GM23248 (cell line): ENCODE data around the gene FBXL12. TPM values are rescaled to one million over a fixed set of nuclear protein-coding genes. Genes with fewer than 3 reads are reported as not detected.
"Not testable (repeated sequence)": the region's sequence is repeated elsewhere in the genome, so short reads cannot be mapped to it uniquely, and the experiment has no call there.

ENCODE experiments used
- DNase-seq: peaks from one replicate; pipeline ENCODE4 v3.0.0-alpha.2; 2015
- H2AFZ ChIP-seq: fragments of 200-600 bp; sonication (generic); 2 replicates; pipeline ENCODE4 v1.6.1; 2016; ENCODE audit warnings: antibody characterized with exemption
- H3F3A ChIP-seq: fragments of 200-600 bp; sonication (generic); 2 replicates; pipeline ENCODE4 v1.6.1; 2016; ENCODE audit warnings: mild to moderate bottlenecking, antibody characterized with exemption, mixed run types; ENCODE audit not compliant: insufficient read depth
- H3K27ac ChIP-seq: fragments of 200-600 bp; sonication (generic); 2 replicates; pipeline ENCODE4 v1.5.1; 2016; ENCODE audit warnings: mild to moderate bottlenecking
- H3K27me3 ChIP-seq: fragments of 200-600 bp; sonication (generic); replicated peaks from 2 replicates; pipeline ENCODE4 v1.6.1; 2016; ENCODE audit warnings: mild to moderate bottlenecking; ENCODE audit not compliant: insufficient read depth
- H3K36me3 ChIP-seq: fragments of 200-600 bp; sonication (generic); 2 replicates; pipeline ENCODE4 v1.6.1; 2016; ENCODE audit warnings: low read depth, mild to moderate bottlenecking
- H3K4me1 ChIP-seq: fragments of 200-600 bp; sonication (generic); 2 replicates; pipeline ENCODE4 v1.6.1; 2016; ENCODE audit warnings: mild to moderate bottlenecking; ENCODE audit not compliant: insufficient read depth
- H3K4me2 ChIP-seq: fragments of 200-600 bp; sonication (generic); one replicate; pipeline ENCODE4 v1.6.1; 2016; ENCODE audit warnings: mild to moderate bottlenecking; ENCODE audit not compliant: unreplicated experiment
- H3K4me3 ChIP-seq: fragments of 200-600 bp; sonication (generic); 2 replicates; pipeline ENCODE4 v1.5.1; 2016; ENCODE audit warnings: mild to moderate bottlenecking
- H3K79me2 ChIP-seq: fragments of 200-600 bp; sonication (generic); 2 replicates; pipeline ENCODE4 v1.6.1; 2016; ENCODE audit warnings: mild to moderate bottlenecking; ENCODE audit not compliant: insufficient read depth
- H3K9ac ChIP-seq: fragments of 200-600 bp; sonication (generic); 2 replicates; pipeline ENCODE4 v1.6.1; 2016; ENCODE audit warnings: mild to moderate bottlenecking
- H3K9me2 ChIP-seq: fragments of 200-600 bp; sonication (generic); 2 replicates; pipeline ENCODE4 v1.6.1; 2016; ENCODE audit warnings: mixed run types, mild to moderate bottlenecking, moderate library complexity; ENCODE audit not compliant: insufficient read depth
- H3K9me3 ChIP-seq: fragments of 200-600 bp; sonication (generic); one replicate; pipeline ENCODE4 v1.6.1; 2017; ENCODE audit warnings: low read depth
- H4K20me1 ChIP-seq: fragments of 200-600 bp; sonication (generic); 2 replicates; pipeline ENCODE4 v1.6.0; 2016; ENCODE audit not compliant: insufficient read depth
- EZH2 ChIP-seq: fragments of 200-600 bp; sonication (generic); IDR thresholded peaks from 2 replicates; pipeline ENCODE4 v1.6.1; 2018; ENCODE audit warnings: antibody characterized with exemption, mild to moderate bottlenecking; ENCODE audit not compliant: insufficient read depth, poor library complexity, severe bottlenecking
- EZH2phosphoT487 ChIP-seq: fragments of 200-600 bp; sonication (generic); IDR thresholded peaks from 2 replicates; pipeline ENCODE4 v1.6.1; 2018; ENCODE audit warnings: antibody characterized with exemption, moderate library complexity, mild to moderate bottlenecking, low read depth; ENCODE audit not compliant: insufficient read depth
- WGBS, 2 experiments: methylation state at CpG; one replicate each; pipeline ENCODE4 v1.1.6; 2015 to 2017; ENCODE audit warnings: low lambda C conversion rate in 2 of 2, low coverage in 1 of 2; ENCODE audit errors: missing lambda C conversion rate in 2 of 2; 5-methylcytosine and 5-hydroxymethylcytosine counted together
- in situ Hi-C: fragments of 300-500 bp; cut with MboI; formaldehyde crosslinking; loops from 2 replicates; pipeline ENCODE4 v1.15.0; 2020
- polyA plus RNA-seq: library from polyadenylated mRNA; unstranded; fragments of >200 nt; fragmentation: Nextera tagmentation; extraction: Ambion mirVana; gene quantifications from 2 replicates; pipeline ENCODE4 v1.2.1, GENCODE V29; 2016
- small RNA-seq: library from RNA; depleted of rRNA; stranded (forward); fragments of <200 nt; gene quantifications from one replicate; pipeline ENCODE3, GENCODE V24; 2014; ENCODE audit warnings: low read depth, low replicate concordance
- total RNA-seq: library from RNA; depleted of rRNA; stranded (reverse); fragments of >200 nt; shearing (Covaris generic); gene quantifications from 2 replicates; pipeline ENCODE4 v1.2.3, GENCODE V29; 2014; rRNA removed

Gene FBXL12
- total and polyA plus RNA-seq, 2 experiments from 2014 or later, result 21.9 to 27.1 TPM

DNA sequence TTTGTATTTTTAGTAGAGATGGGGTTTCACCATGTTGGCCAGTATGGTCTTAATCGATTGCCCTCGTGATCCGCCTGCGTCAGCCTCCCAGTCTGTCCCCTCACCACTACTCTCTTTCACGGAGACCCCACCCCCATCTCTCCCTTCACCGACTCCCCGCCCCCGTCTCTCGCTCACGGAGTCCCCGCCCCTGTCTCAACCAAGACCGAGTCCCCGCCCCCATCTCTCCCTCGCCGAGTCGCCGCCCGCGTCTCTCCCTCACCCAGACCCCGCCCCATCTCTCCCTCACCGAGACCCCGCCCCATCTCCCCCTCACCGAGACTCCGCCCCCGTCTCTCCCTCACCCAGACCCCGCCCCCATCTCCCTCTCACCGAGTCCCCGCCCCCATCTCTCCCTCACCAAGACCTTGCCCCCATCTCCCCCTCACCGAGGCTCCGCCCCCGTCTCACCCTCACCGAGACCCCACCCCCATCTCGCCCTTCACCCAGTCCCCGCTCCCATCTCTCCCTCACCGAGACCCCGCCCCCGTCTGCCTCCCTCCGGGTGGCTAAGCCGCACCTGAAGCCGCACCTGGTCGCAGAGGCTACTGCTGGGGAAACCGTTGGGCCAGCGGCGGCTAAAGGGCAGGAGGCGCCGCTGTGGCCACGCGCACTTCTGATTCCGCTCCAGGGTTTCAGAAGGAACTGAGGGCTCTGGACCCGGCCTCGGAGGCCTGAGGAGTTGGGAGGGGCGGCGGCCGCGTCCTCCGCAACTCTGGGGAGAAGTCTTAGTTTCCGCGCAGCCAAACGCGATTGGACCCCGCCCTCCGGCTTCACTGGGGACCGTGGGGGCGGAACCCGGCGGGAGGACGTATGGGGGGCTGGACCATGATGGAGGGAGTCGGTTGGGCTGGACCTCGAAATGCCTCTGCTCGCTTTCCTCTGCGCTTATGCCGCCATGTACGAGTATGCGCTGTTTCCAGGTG lies 33.2 kb downstream of the FBXL12 start:
- WGBS, 2 experiments, result 2 to 3% methylated on average over 39 to 74 of the region's 74 CpGs

DNA sequence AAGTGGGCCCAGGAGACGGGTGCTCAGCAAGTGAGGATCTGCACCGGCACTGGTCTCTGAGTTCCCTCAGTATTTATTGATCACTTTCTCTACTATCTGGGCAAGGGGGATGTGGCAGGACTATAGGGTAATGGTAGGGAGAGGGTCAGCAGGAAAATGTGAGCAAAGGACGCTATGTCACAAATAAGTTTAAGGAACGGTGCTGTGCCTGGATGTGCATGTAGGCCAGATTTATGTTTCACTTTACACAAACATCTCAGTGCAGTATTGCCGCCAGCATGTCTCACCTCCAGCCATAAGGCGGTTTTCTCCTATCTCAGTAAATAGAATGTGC lies 34.7 kb downstream of the FBXL12 start:
- not testable (repeated sequence) for H2AFZ ChIP-seq, H3F3A ChIP-seq, H3K9me2 ChIP-seq, H3K27ac ChIP-seq, H3K4me3 ChIP-seq, H4K20me1 ChIP-seq, H3K4me2 ChIP-seq, DNase-seq, H3K4me1 ChIP-seq, H3K27me3 ChIP-seq, H3K36me3 ChIP-seq, H3K9me3 ChIP-seq
- in situ Hi-C loops, result loop anchor here (10.0 to 25.0 kb wide), 3 partner anchors 159 to 649 kb away; partner anchors contain the start of genes ZNF559, ZNF561 and ZNF699
- 0 out of 2 replicates have a peak overlapping the region, but pooled peaks have one; percentile 75 for H3K9ac ChIP-seq
- H3K79me2 ChIP-seq, result peaks cover 24% of the 10 kb centered on the region
- 86 to 95% methylated on average over 6 of the region's 6 CpGs for WGBS, 2 experiments

More for the DNA sequence above, 33.2 kb downstream of the FBXL12 start:
- Histone ChIP-seq H2AFZ (peak overlapping the region; percentile 99), H4K20me1 (no peaks in the 10 kb centered on the region), H3K79me2 (peaks cover 24% of the 10 kb centered on the region), H3K36me3 (no peaks in the 10 kb centered on the region), H3K4me3 (peak overlapping the region; percentile 99), H3K9ac (peak overlapping the region; percentile 93), H3K9me2 (no peaks in the 10 kb centered on the region), H3K27ac (peak overlapping the region; percentile 91), H3K9me3 (no peaks in the 10 kb centered on the region), H3F3A (peaks cover 4% of the 10 kb centered on the region; the same call in 1 of the 2 replicates), H3K4me2 (peak overlapping the region; percentile 95), H3K27me3 (no peaks in the 10 kb centered on the region), H3K4me1 (peaks cover 7% of the 10 kb centered on the region; the same call in 1 of the 2 replicates)
- peak; percentile 99 for DNase-seq
- no peak for TF ChIP-seq EZH2phosphoT487
- TF ChIP-seq EZH2, result no peak
- in situ Hi-C loops, result loop anchor here (10.0 to 25.0 kb wide), 3 partner anchors 161 to 651 kb away; partner anchors contain the start of genes ZNF559, ZNF561 and ZNF699

DNA sequence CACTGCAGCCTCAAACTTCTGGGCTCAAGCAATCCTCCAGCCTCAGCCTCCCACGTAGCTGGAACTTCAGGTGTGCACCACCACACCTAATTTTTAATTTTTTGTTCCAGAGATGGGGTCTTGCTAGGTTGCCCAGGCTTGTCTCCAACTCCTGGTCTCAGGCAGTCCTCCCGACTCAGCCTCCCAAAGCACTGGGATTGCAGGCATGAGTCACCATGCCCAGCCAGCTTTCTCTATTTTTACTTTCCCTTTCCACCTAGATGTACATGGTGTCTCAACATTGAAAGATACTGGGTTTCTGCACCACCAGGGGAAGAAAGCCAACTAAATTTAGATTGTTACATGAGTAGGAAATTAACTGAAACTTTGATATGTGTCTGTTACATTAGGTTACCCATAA lies 36.5 kb downstream of the FBXL12 start:
- Histone ChIP-seq H3K9me3 (no peaks in the 10 kb centered on the region), H3K4me3 (no peak overlapping the region), H3F3A (peaks cover 4% of the 10 kb centered on the region; the same call in 1 of the 2 replicates), H2AFZ (no peak overlapping the region), H3K27me3 (no peaks in the 10 kb centered on the region), H3K4me1 (peaks cover 7% of the 10 kb centered on the region; the same call in 1 of the 2 replicates), H3K27ac (no peak overlapping the region), H3K9me2 (no peaks in the 10 kb centered on the region), H3K79me2 (peaks cover 28% of the 10 kb centered on the region), H3K9ac (no peak overlapping the region), H3K36me3 (no peaks in the 10 kb centered on the region), H4K20me1 (no peaks in the 10 kb centered on the region), H3K4me2 (no peak overlapping the region)
- TF ChIP-seq EZH2phosphoT487 (no peak), EZH2 (no peak)
- DNase-seq, result no peak
- in situ Hi-C loops, result loop anchor here (10.0 to 25.0 kb wide), 3 partner anchors 158 to 648 kb away; partner anchors contain the start of genes ZNF559, ZNF561 and ZNF699
- WGBS, 2 experiments, result 93 to 97% methylated on average over 2 of the region's 2 CpGs

DNA sequence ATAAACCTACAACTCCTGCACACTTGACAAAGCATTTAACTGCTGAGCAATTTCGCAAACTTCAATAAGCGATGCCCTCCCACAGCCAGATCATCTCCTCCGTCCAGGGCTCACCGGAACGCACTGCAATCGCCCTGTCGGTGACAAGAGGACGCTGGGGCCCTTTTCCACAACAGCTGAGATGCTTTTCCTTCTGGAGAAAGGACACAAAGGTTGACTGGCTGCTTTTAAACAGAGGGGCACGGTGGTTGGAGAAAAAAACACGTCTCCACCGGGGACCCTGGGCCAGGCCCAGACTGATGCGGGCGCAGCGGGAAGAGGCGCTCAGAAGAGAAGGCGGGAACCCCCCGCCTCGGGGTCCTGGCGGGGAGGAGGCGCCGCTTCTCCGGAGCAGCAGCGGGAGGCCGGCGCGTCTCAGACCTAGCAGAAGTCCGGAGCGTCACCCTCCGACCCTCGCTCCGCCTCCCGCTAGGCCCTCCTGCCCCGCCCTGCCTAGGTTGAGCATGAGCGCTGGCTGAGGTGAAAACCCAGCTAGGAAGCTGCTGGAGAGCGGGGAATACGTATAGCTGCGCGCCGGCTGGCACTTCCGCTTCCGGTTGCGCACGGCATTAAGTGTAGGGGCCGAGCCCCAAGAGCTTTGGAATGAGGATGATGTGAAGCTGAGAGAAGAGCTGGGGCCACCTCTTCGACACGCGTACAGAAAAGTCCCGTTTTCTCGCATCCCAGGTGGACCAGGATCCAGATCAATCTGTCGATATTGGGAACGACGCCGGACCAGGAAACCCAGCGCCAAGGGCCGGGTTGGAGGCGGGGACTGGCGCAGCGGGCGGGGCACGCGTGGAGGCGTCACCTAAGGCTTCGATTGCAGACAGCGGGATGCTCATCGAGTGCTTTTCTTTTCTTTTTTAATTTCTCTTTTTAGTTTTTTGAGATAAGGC lies 50.4 kb downstream of the FBXL12 start, which contains the start of gene ZNF846:
TSS of gene ZNF846 (minus strand) at position 564 of the 938 bp plus-strand sequence. CDS start 3,788 bp downstream, outside the sequence.
- Histone ChIP-seq H3F3A (peaks cover 12% of the 10 kb centered on the region), H3K4me1 (peaks cover 12% of the 10 kb centered on the region; the same call in 1 of the 2 replicates), H3K9ac (peak within 1 kb of the TSS; percentile 91), H2AFZ (peak within 1 kb of the TSS; percentile 98), H3K9me2 (no peaks in the 10 kb centered on the region), H3K9me3 (no peaks in the 10 kb centered on the region), H4K20me1 (no peaks in the 10 kb centered on the region), H3K27ac (peak within 1 kb of the TSS; percentile 86), H3K4me2 (peak within 1 kb of the TSS; percentile 90), H3K36me3 (no peaks in the 10 kb centered on the region), H3K27me3 (no peaks in the 10 kb centered on the region), H3K4me3 (peak within 1 kb of the TSS; percentile 96), H3K79me2 (peaks cover 41% of the 10 kb centered on the region)
- DNase-seq, result peak; percentile 98
- WGBS, 2 experiments, result 1% methylated on average over 65 of the region's 65 CpGs
- TF ChIP-seq EZH2 (no peak), EZH2phosphoT487 (no peak)
- in situ Hi-C loops, result no loop called here

Small RNA genes lying within 50 kb of the gene (small RNA-seq; reads per million reads assigned to genes)
- gene RF00156, result not detected

Other genes with a start within 250 kb of the FBXL12 start
- 27.6 and 28.4 TPM in 2 replicates for gene ZNF121, start 234.6 kb downstream of the FBXL12 start, total RNA-seq
- 6.9 and 7.9 TPM in 2 replicates for gene ZNF121, start 234.6 kb downstream of the FBXL12 start, polyA plus RNA-seq
- gene ZNF561, start 197.8 kb downstream of the FBXL12 start, total RNA-seq, result 24.8 and 33.6 TPM in 2 replicates
- 15.5 and 16.0 TPM in 2 replicates for gene ZNF561, start 197.8 kb downstream of the FBXL12 start, polyA plus RNA-seq
- gene ZNF562, start 144.0 kb downstream of the FBXL12 start, total RNA-seq, result 17.5 and 21.9 TPM in 2 replicates
- 7.2 and 8.0 TPM in 2 replicates for gene ZNF562, start 144.0 kb downstream of the FBXL12 start, polyA plus RNA-seq
- 5.9 and 7.1 TPM in 2 replicates for gene ZNF846, start 50.3 kb downstream of the FBXL12 start, total RNA-seq
- gene ZNF846, start 50.3 kb downstream of the FBXL12 start, polyA plus RNA-seq, result 5.2 and 6.1 TPM in 2 replicates
- 392 and 413 TPM in 2 replicates for gene UBL5, start 8.8 kb upstream of the FBXL12 start, total RNA-seq
- gene UBL5, start 8.8 kb upstream of the FBXL12 start, polyA plus RNA-seq, result 605 and 606 TPM in 2 replicates
- gene PIN1, start 16.2 kb upstream of the FBXL12 start, total RNA-seq, result 95.4 and 102 TPM in 2 replicates
- 124 and 134 TPM in 2 replicates for gene PIN1, start 16.2 kb upstream of the FBXL12 start, polyA plus RNA-seq
- 11.6 and 26.2 TPM in 2 replicates for gene OLFM2, start 117.4 kb upstream of the FBXL12 start, total RNA-seq
- gene OLFM2, start 117.4 kb upstream of the FBXL12 start, polyA plus RNA-seq, result 8.9 and 9.4 TPM in 2 replicates
- gene COL5A3, start 191.4 kb upstream of the FBXL12 start, total RNA-seq, result 22.8 and 26.8 TPM in 2 replicates
- 4.1 and 4.2 TPM in 2 replicates for gene COL5A3, start 191.4 kb upstream of the FBXL12 start, polyA plus RNA-seq
- 0.97 TPM in 1 of 2 replicates, not detected in the other for gene RDH8, start 194.4 kb upstream of the FBXL12 start, total RNA-seq
- 0.19 TPM in 1 of 2 replicates, not detected in the other for gene RDH8, start 194.4 kb upstream of the FBXL12 start, polyA plus RNA-seq